Natural killer cell (primary cell): ENCODE measurements around the gene EXOC1. TPM values are rescaled to one million over a fixed set of nuclear protein-coding genes. Genes with fewer than 3 reads are reported as not detected.
"Not testable (repeated sequence)": the region's sequence is repeated elsewhere in the genome, so short reads cannot be mapped to it uniquely, and the experiment has no call there.

Source experiments
- ATAC-seq, 3 donors: fragments of 150-1000 bp in 2 of 3; fragments of 200-7000 bp in 1 of 3; cut with Tn5 transposase; 1 replicate in 1 of 3; 2 replicates in 2 of 3; pipeline ENCODE4 v1.10.0; 2021; ENCODE audit warnings: mild to moderate bottlenecking in 2 of 3, moderate library complexity in 2 of 3
- DNase-seq, 2 donors: peaks; one replicate each; pipeline versions ENCODE4 v3.0.0 to v3.0.0-alpha.2; 2013 to 2021; ENCODE audit warnings: mixed read lengths in 1 of 2
- H3K27ac ChIP-seq: one replicate; pipeline ENCODE4 v1.5.1; 2013; ENCODE audit warnings: mild to moderate bottlenecking, low read length
- H3K27me3 ChIP-seq: one replicate; pipeline ENCODE4 v1.6.1; 2013; ENCODE audit warnings: low read length; ENCODE audit not compliant: control insufficient read depth, insufficient read depth
- H3K36me3 ChIP-seq: one replicate; pipeline ENCODE4 v1.6.1; 2013; ENCODE audit warnings: low read length; ENCODE audit not compliant: control insufficient read depth, insufficient read depth
- H3K4me1 ChIP-seq: one replicate; pipeline ENCODE4 v1.6.1; 2013; ENCODE audit warnings: low read length; ENCODE audit not compliant: control insufficient read depth, insufficient read depth
- H3K4me3 ChIP-seq: one replicate; pipeline ENCODE4 v1.5.1; 2013; ENCODE audit warnings: low read length
- H3K9me3 ChIP-seq: one replicate; pipeline ENCODE4 v1.6.1; 2013; ENCODE audit warnings: low read length; ENCODE audit not compliant: control insufficient read depth, insufficient read depth
- H3K27ac Mint-ChIP-seq, 2 donors: one replicate each; pipeline ENCODE4 v1.8.0; 2022; ENCODE audit warnings: mild to moderate bottlenecking in 2 of 2, mixed read lengths in 2 of 2, moderate library complexity in 1 of 2
- H3K27me3 Mint-ChIP-seq, 2 donors: one replicate each; pipeline ENCODE4 v1.8.0; 2022; ENCODE audit warnings: low read depth in 2 of 2, mixed read lengths in 2 of 2
- H3K36me3 Mint-ChIP-seq: one replicate; pipeline ENCODE4 v1.8.0; 2022; ENCODE audit warnings: mixed read lengths
- H3K4me1 Mint-ChIP-seq, 2 donors: one replicate each; pipeline ENCODE4 v1.8.0; 2022; ENCODE audit warnings: mixed read lengths in 2 of 2
- H3K4me3 Mint-ChIP-seq: one replicate; pipeline ENCODE4 v1.8.0; 2022; ENCODE audit warnings: mild to moderate bottlenecking, moderate library complexity, mixed read lengths
- H3K9me3 Mint-ChIP-seq, 2 donors: one replicate each; pipeline ENCODE4 v1.8.0; 2022; ENCODE audit warnings: mixed read lengths in 2 of 2
- WGBS: methylation state at CpG from one replicate; pipeline ENCODE4 v1.1.7; 2013; ENCODE audit warnings: missing lambda C conversion rate; ENCODE audit not compliant: insufficient coverage; 5-methylcytosine and 5-hydroxymethylcytosine counted together
- intact Hi-C: fragments of 100-400 bp; cut with micrococcal nuclease; formaldehyde crosslinking; loops from one replicate; pipeline ENCODE4 v1.14.2; 2022
- total RNA-seq, 4 donors: library from RNA; stranded (reverse); fragments of 120-200 nt in 1 of 4; gene quantifications; one replicate each; pipeline versions ENCODE4 v1.2.3 to v1.2.4, GENCODE V29; 2013 to 2022
- TF ChIP-seq, protein P1 (sequence below): fragments of 200-600 bp; IDR thresholded peaks from one replicate; pipeline ENCODE4 v1.8.0; 2022; ENCODE audit warnings: antibody characterized with exemption

The EXOC1 gene
- total RNA-seq, 3 donors from 2014 or later (not counting 1 experiment from before 2014, with no cell fraction given): 16.3 to 25.8 (median 20.9) TPM

DNA sequence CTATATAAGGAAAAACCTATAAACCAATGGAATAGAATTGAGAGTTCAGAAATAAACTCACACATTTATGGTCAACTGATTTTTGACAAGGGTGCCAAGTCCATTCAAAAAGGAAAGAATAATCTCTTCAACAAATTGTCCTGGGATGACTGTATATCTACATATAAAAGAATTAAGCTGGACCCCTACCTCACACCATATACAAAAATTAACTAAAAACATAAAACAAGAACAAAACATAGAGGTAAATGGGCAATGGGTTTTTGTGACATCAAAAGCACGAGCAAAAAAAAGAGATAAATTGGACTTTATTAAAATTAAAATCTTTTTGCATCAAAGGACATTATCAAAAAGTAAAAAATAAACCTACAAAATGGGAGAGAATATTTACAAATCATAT, 15.5 kb upstream of the EXOC1 start:
- TF ChIP-seq, protein P1, sequence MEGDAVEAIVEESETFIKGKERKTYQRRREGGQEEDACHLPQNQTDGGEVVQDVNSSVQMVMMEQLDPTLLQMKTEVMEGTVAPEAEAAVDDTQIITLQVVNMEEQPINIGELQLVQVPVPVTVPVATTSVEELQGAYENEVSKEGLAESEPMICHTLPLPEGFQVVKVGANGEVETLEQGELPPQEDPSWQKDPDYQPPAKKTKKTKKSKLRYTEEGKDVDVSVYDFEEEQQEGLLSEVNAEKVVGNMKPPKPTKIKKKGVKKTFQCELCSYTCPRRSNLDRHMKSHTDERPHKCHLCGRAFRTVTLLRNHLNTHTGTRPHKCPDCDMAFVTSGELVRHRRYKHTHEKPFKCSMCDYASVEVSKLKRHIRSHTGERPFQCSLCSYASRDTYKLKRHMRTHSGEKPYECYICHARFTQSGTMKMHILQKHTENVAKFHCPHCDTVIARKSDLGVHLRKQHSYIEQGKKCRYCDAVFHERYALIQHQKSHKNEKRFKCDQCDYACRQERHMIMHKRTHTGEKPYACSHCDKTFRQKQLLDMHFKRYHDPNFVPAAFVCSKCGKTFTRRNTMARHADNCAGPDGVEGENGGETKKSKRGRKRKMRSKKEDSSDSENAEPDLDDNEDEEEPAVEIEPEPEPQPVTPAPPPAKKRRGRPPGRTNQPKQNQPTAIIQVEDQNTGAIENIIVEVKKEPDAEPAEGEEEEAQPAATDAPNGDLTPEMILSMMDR: no peak
- Histone ChIP-seq H3K27ac (no peak overlapping the region), H3K4me1 (no peaks in the 10 kb centered on the region), H3K36me3 (no peaks in the 10 kb centered on the region), H3K9me3 (no peaks in the 10 kb centered on the region), H3K27me3 (peaks cover 15% of the 10 kb centered on the region), H3K4me3 (no peak overlapping the region)
- no CpG with 5 or more reads among the region's 1 CpG for WGBS
- ATAC-seq (no peak), DNase-seq (no peak)
- H3K4me3 Mint-ChIP-seq: no peak overlapping the region
- peaks cover 11% of the 10 kb centered on the region for H3K36me3 Mint-ChIP-seq
- intact Hi-C loops: no loop called here
- H3K4me1 Mint-ChIP-seq: no peaks in the 10 kb centered on the region
- peaks cover 25 to 62% of the 10 kb centered on the region in 2 donors for H3K27me3 Mint-ChIP-seq
- H3K27ac Mint-ChIP-seq: no peak overlapping the region
- H3K9me3 Mint-ChIP-seq: no peaks in the 10 kb centered on the region

DNA sequence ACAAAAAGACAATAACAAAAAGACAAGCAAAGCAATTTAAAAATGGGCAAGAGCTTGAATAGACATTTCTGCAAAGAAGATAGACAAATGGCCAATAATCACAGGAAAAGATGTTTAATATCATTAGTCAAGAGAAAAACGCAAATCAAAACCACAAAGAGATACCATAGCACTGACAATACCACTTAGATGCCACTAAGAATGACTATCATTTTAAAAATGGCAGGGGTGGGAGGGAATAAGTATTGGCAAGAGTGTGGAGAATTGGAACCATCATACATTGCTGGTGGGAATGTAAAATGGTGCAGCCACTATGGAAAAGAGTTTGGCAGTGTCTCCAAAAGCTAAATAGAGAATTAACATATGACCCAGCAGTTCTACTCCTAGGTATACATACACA, 15.1 kb upstream of the EXOC1 start:
- Mint-ChIP-seq H3K27me3 (peaks cover 26 to 64% of the 10 kb centered on the region in 2 donors), H3K9me3 (no peaks in the 10 kb centered on the region), H3K4me3 (no peak overlapping the region), H3K36me3 (peaks cover 11% of the 10 kb centered on the region), H3K27ac (no peak overlapping the region), H3K4me1 (no peaks in the 10 kb centered on the region)
- TF ChIP-seq, protein P1: no peak
- no peaks in the 10 kb centered on the region for H3K36me3 ChIP-seq
- no peaks in the 10 kb centered on the region for H3K9me3 ChIP-seq
- H3K4me1 ChIP-seq: no peaks in the 10 kb centered on the region
- ATAC-seq: no peak
- H3K4me3 ChIP-seq: no peak overlapping the region
- DNase-seq: no peak
- WGBS: no CpG with 5 or more reads among the region's 1 CpG
- intact Hi-C loops: no loop called here
- H3K27ac ChIP-seq: no peak overlapping the region
- H3K27me3 ChIP-seq: peaks cover 15% of the 10 kb centered on the region

DNA sequence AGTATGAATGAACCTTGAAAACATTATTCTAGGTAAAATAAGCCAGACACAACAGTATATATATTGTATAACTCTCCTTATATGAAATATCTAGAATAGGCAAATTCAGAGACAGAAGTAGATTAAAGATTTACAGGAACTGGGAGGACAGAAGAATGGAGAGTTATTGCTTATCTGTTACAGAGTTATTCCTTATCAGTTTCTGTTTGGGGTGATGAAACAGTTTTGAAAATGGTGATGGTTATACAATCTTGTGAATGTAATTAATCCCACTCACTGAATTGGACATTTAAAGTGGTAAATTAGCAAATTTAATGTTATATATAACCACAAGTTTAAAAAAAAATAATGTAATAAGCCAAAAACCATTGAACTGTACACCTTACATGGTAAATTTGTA, 14.5 kb upstream of the EXOC1 start:
- Mint-ChIP-seq H3K36me3 (peaks cover 11% of the 10 kb centered on the region), H3K9me3 (no peaks in the 10 kb centered on the region), H3K27ac (no peak overlapping the region), H3K4me3 (no peak overlapping the region), H3K27me3 (peaks cover 25 to 58% of the 10 kb centered on the region in 2 donors), H3K4me1 (no peaks in the 10 kb centered on the region)
- Histone ChIP-seq H3K36me3 (no peaks in the 10 kb centered on the region), H3K4me3 (no peak overlapping the region), H3K9me3 (no peaks in the 10 kb centered on the region), H3K27me3 (peaks cover 11% of the 10 kb centered on the region), H3K4me1 (no peaks in the 10 kb centered on the region), H3K27ac (no peak overlapping the region)
- intact Hi-C loops: no loop called here
- TF ChIP-seq, protein P1: no peak
- no peak for ATAC-seq
- no peak for DNase-seq

DNA sequence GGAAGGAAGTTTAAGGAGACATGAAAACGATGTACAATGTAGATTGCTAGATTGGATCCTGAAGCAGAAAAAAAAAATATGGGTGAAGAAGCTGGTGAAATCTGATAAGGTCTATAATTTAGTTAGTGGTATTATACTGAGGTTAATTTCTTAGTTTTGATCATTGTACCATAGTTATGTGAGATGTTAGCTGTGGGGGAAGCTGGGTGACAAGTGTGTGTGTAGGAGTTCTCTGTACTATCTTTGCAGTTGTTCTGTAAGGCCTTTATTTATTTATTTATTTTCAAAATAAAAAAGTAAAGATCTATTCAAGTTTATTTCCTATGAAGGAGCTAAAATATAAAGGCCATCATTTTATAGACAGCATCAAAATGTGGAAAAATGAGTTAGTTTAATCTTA, 12.5 kb upstream of the EXOC1 start:
- WGBS: 83% methylated on average over 1 of the region's 1 CpG
- Histone ChIP-seq H3K27ac (no peak overlapping the region), H3K4me1 (no peaks in the 10 kb centered on the region), H3K9me3 (no peaks in the 10 kb centered on the region), H3K36me3 (no peaks in the 10 kb centered on the region), H3K27me3 (peaks cover 11% of the 10 kb centered on the region), H3K4me3 (no peak overlapping the region)
- Mint-ChIP-seq H3K4me3 (no peak overlapping the region), H3K27me3 (peaks cover 29 to 39% of the 10 kb centered on the region in 2 donors), H3K4me1 (no peaks in the 10 kb centered on the region), H3K36me3 (peaks cover 3% of the 10 kb centered on the region), H3K9me3 (no peaks in the 10 kb centered on the region), H3K27ac (no peak overlapping the region)
- DNase-seq (no peak), ATAC-seq (no peak)
- intact Hi-C loops: no loop called here
- TF ChIP-seq, protein P1: no peak

DNA sequence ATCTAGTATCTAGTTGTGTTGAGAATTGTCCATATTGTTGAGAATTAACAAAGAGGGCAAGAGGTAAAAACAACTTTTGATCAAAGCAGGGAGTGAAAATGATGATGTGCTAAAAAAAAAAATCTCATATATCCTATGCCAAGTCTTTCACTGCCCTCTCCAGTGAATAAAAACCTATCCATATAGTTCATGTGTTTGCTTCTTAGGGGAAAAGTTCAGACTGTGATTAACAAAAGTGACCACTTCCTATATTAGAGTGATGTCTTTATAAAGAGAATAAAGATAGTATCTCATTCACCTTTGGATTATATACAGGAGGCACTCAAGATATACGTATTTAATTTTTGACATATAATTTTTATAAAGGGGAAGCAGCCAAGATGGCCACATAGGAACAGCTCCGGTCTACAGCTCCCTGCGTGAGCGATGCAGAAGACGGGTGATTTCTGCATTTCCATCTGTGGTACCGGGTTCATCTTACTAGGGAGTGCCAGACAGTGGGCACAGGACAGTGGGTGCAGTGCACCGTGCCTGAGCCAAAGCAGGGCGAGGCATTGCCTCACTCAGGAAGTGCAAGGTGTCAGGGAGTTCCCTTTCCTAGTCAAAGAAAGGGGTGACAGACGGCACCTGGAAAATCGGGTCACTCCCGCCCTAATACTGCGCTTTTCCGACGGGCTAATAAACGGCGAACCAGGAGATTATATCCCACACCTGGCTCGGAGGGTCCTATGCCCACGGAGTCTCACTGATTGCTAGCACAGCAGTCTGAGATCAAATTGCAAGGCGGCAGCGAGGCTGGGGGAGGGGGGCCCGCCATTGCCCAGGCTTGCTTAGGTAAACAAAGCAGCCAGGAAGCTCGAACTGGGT, 11.8 kb upstream of the EXOC1 start:
- H3K9me3 Mint-ChIP-seq, H3K9me3 ChIP-seq, H3K36me3 ChIP-seq, intact Hi-C loops, H3K4me1 ChIP-seq, H3K27ac Mint-ChIP-seq, H3K4me1 Mint-ChIP-seq, H3K27me3 ChIP-seq, ATAC-seq, H3K4me3 Mint-ChIP-seq, H3K4me3 ChIP-seq, DNase-seq, H3K27ac ChIP-seq, H3K36me3 Mint-ChIP-seq: not testable (repeated sequence)
- WGBS: 89% methylated on average over 18 of the region's 22 CpGs
- peaks cover 25 to 33% of the 10 kb centered on the region in 2 donors for H3K27me3 Mint-ChIP-seq
